ENCODE data around the gene NDUFAF8. TPM values are rescaled to one million over a fixed set of nuclear protein-coding genes. Genes with fewer than 3 reads are reported as not detected.
A peak's percentile ranks its signal among the peaks of the same experiment; 100 is the strongest.

The NDUFAF8 gene
- total RNA-seq, 1 experiment from 2014 or later, result 60.1 TPM

DNA sequence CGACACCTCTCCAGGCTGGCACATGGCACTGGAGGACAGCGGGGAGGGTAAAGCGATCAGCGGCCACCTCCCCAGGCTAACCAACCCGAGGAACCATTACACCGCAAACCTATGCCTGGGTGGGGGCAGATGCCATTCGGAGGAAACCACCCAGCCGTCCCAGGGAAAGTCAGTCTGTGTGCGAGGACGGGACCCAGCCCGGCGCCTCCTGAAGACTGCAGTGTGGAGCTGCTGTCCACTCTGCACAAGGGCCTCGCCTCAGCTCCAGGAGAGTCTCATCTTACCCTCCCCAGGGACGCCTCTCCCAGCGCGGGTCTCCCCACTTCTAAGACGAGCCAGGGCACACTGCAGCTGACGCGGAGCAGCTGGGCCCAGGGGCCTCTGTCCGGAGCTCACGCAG, 48.0 kb downstream of the NDUFAF8 start:
- Histone ChIP-seq H2BK12ac (ENCODE audit: insufficient read length, low read depth, low read length) (no peak overlapping the region), H3K14ac (ENCODE audit: insufficient read depth, low read length) (no peak overlapping the region), H3K9ac (ENCODE audit: extremely low read depth, insufficient read length, low read length) (no peak overlapping the region), H3K18ac (ENCODE audit: insufficient read length, low read depth, low read length) (no peak overlapping the region), H4K20me1 (ENCODE audit: control insufficient read depth, insufficient read depth, insufficient read length) (no peaks in the 10 kb centered on the region), H3K23ac (ENCODE audit: insufficient read length, low read depth, low read length) (no peak overlapping the region), H2AFZ (ENCODE audit: low read length) (no peak overlapping the region), H4K8ac (replicated peaks; ENCODE audit: insufficient read length, low read depth, low read length) (no peak overlapping the region), H3K4me1 (ENCODE audit: insufficient read depth, low read length) (no peaks in the 10 kb centered on the region), H4K5ac (ENCODE audit: insufficient read length, low read depth, low read length) (no peak overlapping the region), H4K91ac (ENCODE audit: insufficient read length, low read depth, low read length) (no peak overlapping the region), H2AK5ac (ENCODE audit: insufficient read length, low read length) (no peak overlapping the region), H2BK20ac (ENCODE audit: low read depth, low read length, poor library complexity, severe bottlenecking) (no peak overlapping the region), H3K9me3 (ENCODE audit: control insufficient read depth, low read depth, low read length) (no peaks in the 10 kb centered on the region), H2BK5ac (ENCODE audit: insufficient read length, low read length) (no peak overlapping the region), H3K79me2 (ENCODE audit: insufficient read depth, low read length) (peaks cover 3% of the 10 kb centered on the region; the same call in 1 of the 2 replicates), H3K56ac (ENCODE audit: insufficient read length, low read depth, low read length) (no peak overlapping the region), H3K27me3 (ENCODE audit: insufficient read depth, low read length) (no peaks in the 10 kb centered on the region), H3K27ac (ENCODE audit: insufficient read length, low read depth, low read length) (no peak overlapping the region), H3T11ph (ENCODE audit: low read length) (no peak overlapping the region), H3K23me2 (ENCODE audit: insufficient read length, low read depth, low read length, poor library complexity, severe bottlenecking) (no peaks in the 10 kb centered on the region), H2BK120ac (ENCODE audit: low read depth, low read length, poor library complexity, severe bottlenecking) (no peak overlapping the region), H2BK15ac (ENCODE audit: low read depth, low read length) (no peak overlapping the region), H3K4me2 (ENCODE audit: insufficient read depth, insufficient read length, low read length) (no peak overlapping the region), H3K79me1 (ENCODE audit: insufficient read depth, low read depth, low read length, poor library complexity, severe bottlenecking) (peaks cover 3% of the 10 kb centered on the region), H3K4ac (ENCODE audit: low read depth, low read length) (no peak overlapping the region)
- TF ChIP-seq CTCF (conservative IDR thresholded peaks at IDR 0.05), result no peak
- DNase-seq, result no peak
- Mint-ChIP-seq H3K4me3 (no peak overlapping the region), H3K9me3 (no peaks in the 10 kb centered on the region), H3K4me1 (peaks cover 2 to 7% of the 10 kb centered on the region in 2 experiments; a peak in 3 of 4 replicates), H3K27me3 (ENCODE audit: low read depth) (no peaks in the 10 kb centered on the region), H3K27ac (peak overlapping the region in 1 of 3 experiments; percentile 63; a peak in 1 of 7 replicates), H3K36me3 (ENCODE audit: insufficient read depth in 1 of 3, low read depth in 3 of 3) (peaks cover 5 to 32% (median 5%) of the 10 kb centered on the region in 3 experiments; a peak in 6 of 7 replicates)
- no CpG with 5 or more reads among the region's 21 CpGs for WGBS (ENCODE audit: extremely low coverage, insufficient read length, low lambda C conversion rate)
